Stomach (tissue), 9 donors: ENCODE data around the gene DRAP1. TPM values are rescaled to one million over a fixed set of nuclear protein-coding genes. Genes with fewer than 3 reads are reported as not detected.
A peak's percentile ranks its signal among the peaks of the same experiment; 100 is the strongest.

Experiments
- DNase-seq, 2 donors: peaks; one replicate each; pipeline versions ENCODE4 v3.0.0 to v3.0.0-alpha.2; 2013 to 2019
- H3K27ac ChIP-seq, 5 donors: fragments of 200-600 bp in 4 of 5; sonication (generic) in 4 of 5; one replicate each; pipeline ENCODE4 v1.5.1; 2013 to 2019; ENCODE audit warnings: mild to moderate bottlenecking in 1 of 5, moderate library complexity in 1 of 5
- H3K27me3 ChIP-seq, 3 donors: fragments of 200-600 bp; sonication (generic); one replicate each; pipeline ENCODE4 v1.5.1; 2017 to 2019; ENCODE audit warnings: mixed run types in 1 of 3
- H3K36me3 ChIP-seq, 4 donors: fragments of 200-600 bp; sonication (generic); 1 replicate in 3 of 4; 2 replicates in 1 of 4; pipeline ENCODE4 v1.5.1; 2016 to 2019
- H3K4me1 ChIP-seq, 4 donors: fragments of 200-600 bp; sonication (generic); one replicate each; pipeline ENCODE4 v1.5.1; 2016 to 2019
- H3K4me3 ChIP-seq, 4 donors: fragments of 200-600 bp; sonication (generic) in 3 of 4; one replicate each; pipeline ENCODE4 v1.5.1; 2016 to 2019; ENCODE audit warnings: mild to moderate bottlenecking in 1 of 4
- H3K9me3 ChIP-seq, 4 donors: fragments of 200-600 bp; sonication (generic); one replicate each; pipeline ENCODE4 v1.5.1; 2016 to 2019
- CTCF ChIP-seq, 7 experiments: fragments of 450-650 bp in 4 of 7; fragments of 200-600 bp in 3 of 7; sonication (generic) in 3 of 7; IDR thresholded peaks; one replicate each; pipeline ENCODE4 v1.5.1; 2016 to 2019; ENCODE audit warnings: antibody characterized with exemption in 7 of 7, control low read depth in 2 of 7, mild to moderate bottlenecking in 1 of 7
- EP300 ChIP-seq: sonication (generic); formaldehyde crosslinking; IDR thresholded peaks from one replicate; pipeline ENCODE4 v1.6.1; 2017; ENCODE audit warnings: antibody characterized with exemption
- POLR2A ChIP-seq, 4 donors: fragments of 450-650 bp; IDR thresholded peaks; one replicate each; pipeline ENCODE4 v1.6.1; 2016; ENCODE audit warnings: antibody characterized with exemption in 4 of 4, control low read depth in 2 of 4, mild to moderate bottlenecking in 1 of 4, moderate library complexity in 1 of 4
- POLR2AphosphoS5 ChIP-seq, 3 donors: sonication (generic); formaldehyde crosslinking; IDR thresholded peaks; one replicate each; pipeline ENCODE4 v1.6.1; 2016; ENCODE audit warnings: antibody characterized with exemption in 3 of 3
- WGBS, 5 donors: extraction: QIAGEN DNeasy Blood & Tissue Kit in 3 of 5; methylation state at CpG; one replicate each; pipeline versions ENCODE4 v1.1.5 to v1.1.7; 2013 to 2018; 5-methylcytosine and 5-hydroxymethylcytosine counted together
- intact Hi-C: fragments of 100-400 bp; cut with DNase I; formaldehyde crosslinking; loops from one replicate; pipeline ENCODE4 v1.15.1; 2023; ENCODE audit warnings: low total_unique reads
- polyA plus RNA-seq, 3 donors: library from polyadenylated mRNA; stranded (reverse); fragments of 200-250 nt; gene quantifications; one replicate each; pipeline ENCODE4 v1.2.3, GENCODE V29; 2013
- total RNA-seq, 5 donors: library from RNA; depleted of rRNA; stranded (reverse); fragments of >200 nt; gene quantifications; one replicate each; pipeline versions ENCODE4 v1.1.0 to v1.2.3, GENCODE V29; 2014 to 2016
- donor health status: healthy with polysubstance abuse.
- donor health status: Bipolar disorder and iron deficiency.
- donor health status: healthy.

DRAP1 gene
- total and polyA plus RNA-seq, 8 donors, result 13.3 to 133 (median 64.0) TPM

GRCh38 chr11:65921033-65921555 lies 1.9 kb downstream of the DRAP1 start:
- TF ChIP-seq CTCF (IDR thresholded peaks at IDR 0.05) (no peak), POLR2A (IDR thresholded peaks at IDR 0.05) (no peak), EP300 (no peak), POLR2AphosphoS5 (IDR thresholded peaks at IDR 0.05) (no peak)
- H3K27ac ChIP-seq, result peak overlapping the region in 1 of 5 donors; percentile 98
- 80 to 84% (median 81%) methylated on average over 9 to 12 of the region's 12 CpGs for WGBS, 5 donors
- no peak for DNase-seq
- H3K9me3 ChIP-seq, result no peaks in the 10 kb centered on the region
- peaks cover 32 to 46% (median 39%) of the 10 kb centered on the region in 4 donors for H3K4me1 ChIP-seq
- H3K4me3 ChIP-seq, result peak overlapping the region in 3 of 4 donors; percentile 94 to 98 (median 96)
- intact Hi-C loops, result no loop called here
- H3K27me3 ChIP-seq, result no peaks in the 10 kb centered on the region
- H3K36me3 ChIP-seq, result peaks cover 11 to 47% (median 30%) of the 10 kb centered on the region in 4 donors

- intact Hi-C loops, result no loop called here
- WGBS, 5 donors, result 89 to 94% (median 94%) methylated on average over 10 of the region's 10 CpGs
- no peak overlapping the region for H3K27ac ChIP-seq
- no peaks in the 10 kb centered on the region for H3K9me3 ChIP-seq
- TF ChIP-seq POLR2A (IDR thresholded peaks at IDR 0.05) (no peak), EP300 (no peak), CTCF (IDR thresholded peaks at IDR 0.05) (no peak), POLR2AphosphoS5 (IDR thresholded peaks at IDR 0.05) (no peak)
- no peak for DNase-seq
- no peaks in the 10 kb centered on the region for H3K27me3 ChIP-seq
- peaks cover 24 to 39% (median 31%) of the 10 kb centered on the region in 4 donors for H3K4me1 ChIP-seq
- H3K36me3 ChIP-seq, result peaks cover 11 to 47% (median 30%) of the 10 kb centered on the region in 4 donors
- no peak overlapping the region for H3K4me3 ChIP-seq
Observed at GRCh38 chr11:65921876-65922275, 2.6 kb downstream of the DRAP1 start.

GRCh38 chr11:65922565-65922964 lies 3.3 kb downstream of the DRAP1 start:
- no peak overlapping the region for H3K27ac ChIP-seq
- TF ChIP-seq CTCF (IDR thresholded peaks at IDR 0.05) (no peak), EP300 (no peak), POLR2A (IDR thresholded peaks at IDR 0.05) (no peak), POLR2AphosphoS5 (IDR thresholded peaks at IDR 0.05) (no peak)
- no peaks in the 10 kb centered on the region for H3K9me3 ChIP-seq
- peaks cover 11 to 42% (median 30%) of the 10 kb centered on the region in 4 donors for H3K36me3 ChIP-seq
- intact Hi-C loops, result no loop called here
- H3K4me1 ChIP-seq, result peaks cover 18 to 32% (median 26%) of the 10 kb centered on the region in 4 donors
- 61 to 100% (median 83%) methylated on average over 2 to 3 of the region's 3 CpGs for WGBS, 5 donors
- no peak for DNase-seq
- no peak overlapping the region for H3K4me3 ChIP-seq
- no peaks in the 10 kb centered on the region for H3K27me3 ChIP-seq

GRCh38 chr11:65925397-65925796 lies 6.2 kb downstream of the DRAP1 start:
- Histone ChIP-seq H3K27ac (no peak overlapping the region), H3K4me3 (no peak overlapping the region), H3K4me1 (peaks cover 7 to 19% (median 10%) of the 10 kb centered on the region in 4 donors), H3K9me3 (no peaks in the 10 kb centered on the region), H3K27me3 (no peaks in the 10 kb centered on the region), H3K36me3 (peaks cover 11 to 41% (median 30%) of the 10 kb centered on the region in 4 donors)
- intact Hi-C loops, result no loop called here
- DNase-seq, result no peak
- WGBS, 5 donors, result 26 to 60% (median 41%) methylated on average over 2 of the region's 2 CpGs
- TF ChIP-seq EP300 (no peak), POLR2AphosphoS5 (IDR thresholded peaks at IDR 0.05) (no peak), CTCF (IDR thresholded peaks at IDR 0.05) (no peak), POLR2A (IDR thresholded peaks at IDR 0.05) (no peak)
